Esophagus muscularis mucosa (tissue), 4 donors: ENCODE data around the gene ZNF768. TPM values are rescaled to one million over a fixed set of nuclear protein-coding genes. Genes with fewer than 3 reads are reported as not detected.

ENCODE experiments used
- DNase-seq: peaks from one replicate; pipeline ENCODE4 v3.0.0-alpha.2; 2017; ENCODE audit errors: extremely low spot score
- H3K27ac ChIP-seq, 4 donors: fragments of 200-600 bp; sonication (generic); replicated peaks in 1 of 4; 1 replicate in 3 of 4; 2 replicates in 1 of 4; pipeline ENCODE4 v1.5.1; 2016 to 2019; ENCODE audit warnings: mild to moderate bottlenecking in 1 of 4
- H3K27me3 ChIP-seq, 4 donors: fragments of 200-600 bp; sonication (generic); one replicate each; pipeline versions ENCODE4 v1.5.1 to v1.6.0; 2016 to 2019
- H3K36me3 ChIP-seq, 4 donors: fragments of 200-600 bp; sonication (generic); one replicate each; pipeline ENCODE4 v1.5.1; 2016 to 2019
- H3K4me1 ChIP-seq, 4 donors: fragments of 200-600 bp; sonication (generic); one replicate each; pipeline ENCODE4 v1.5.1; 2016 to 2019
- H3K4me3 ChIP-seq, 4 donors: fragments of 200-600 bp; sonication (generic); 1 replicate in 2 of 4; 2 replicates in 2 of 4; pipeline ENCODE4 v1.5.1; 2016 to 2019; ENCODE audit warnings: mild to moderate bottlenecking in 4 of 4, moderate library complexity in 1 of 4
- H3K9me3 ChIP-seq, 4 donors: fragments of 200-600 bp; sonication (generic); 1 replicate in 3 of 4; 2 replicates in 1 of 4; pipeline ENCODE4 v1.5.1; 2016 to 2019
- EP300 ChIP-seq: sonication (generic); formaldehyde crosslinking; IDR thresholded peaks from one replicate; pipeline ENCODE4 v1.6.1; 2017; ENCODE audit warnings: antibody characterized with exemption
- POLR2A ChIP-seq: fragments of 450-650 bp; IDR thresholded peaks from one replicate; pipeline ENCODE4 v1.6.1; 2017; ENCODE audit warnings: antibody characterized with exemption, moderate library complexity, mild to moderate bottlenecking, low read depth
- POLR2AphosphoS5 ChIP-seq, 2 donors: sonication (generic); formaldehyde crosslinking; IDR thresholded peaks; one replicate each; pipeline ENCODE4 v1.6.1; 2017; ENCODE audit warnings: antibody characterized with exemption in 2 of 2
- WGBS: methylation state at CpG from one replicate; pipeline ENCODE4 v1.1.5; 2018; 5-methylcytosine and 5-hydroxymethylcytosine counted together
- intact Hi-C: fragments of 100-400 bp; cut with DNase I; formaldehyde crosslinking; loops from one replicate; pipeline ENCODE4 v1.15.1; 2023
- total RNA-seq, 4 donors: library from RNA; depleted of rRNA; stranded (reverse); fragments of >200 nt; gene quantifications; one replicate each; pipeline versions ENCODE4 v1.1.0 to v1.2.1, GENCODE V29; 2016
- TF ChIP-seq, protein P1 (sequence below), 3 experiments: fragments of 200-600 bp in 2 of 3; fragments of 450-650 bp in 1 of 3; sonication (generic) in 2 of 3; IDR thresholded peaks; one replicate each; pipeline ENCODE4 v1.5.1; 2017 to 2019; ENCODE audit warnings: antibody characterized with exemption in 3 of 3, mild to moderate bottlenecking in 2 of 3, moderate library complexity in 1 of 3

ZNF768 gene
- total RNA-seq, 4 donors from 2014 or later: 46.9 to 91.5 (median 64.0) TPM

DNA sequence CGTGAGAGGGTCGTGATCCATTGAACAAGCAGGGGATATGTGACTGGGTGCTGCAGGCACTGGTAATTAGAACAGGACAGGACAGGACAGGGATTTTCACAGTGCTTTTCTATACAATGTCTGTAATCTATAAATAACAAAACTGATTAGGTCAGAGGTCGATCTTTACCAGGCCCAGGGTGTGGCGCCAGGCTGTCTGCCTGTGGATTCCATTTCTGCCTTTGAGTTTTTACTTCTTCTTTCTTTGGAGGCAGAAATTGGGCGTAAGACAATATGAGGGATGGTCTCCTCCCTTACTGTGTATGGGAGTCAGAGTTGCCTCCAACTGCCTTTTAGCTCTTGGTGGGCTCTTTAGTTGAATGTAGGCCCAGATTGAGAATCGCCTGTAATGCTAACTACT is 33.3 kb upstream of the ZNF768 start:
- no peak for TF ChIP-seq POLR2A
- TF ChIP-seq POLR2AphosphoS5 (IDR thresholded peaks at IDR 0.05): no peak
- TF ChIP-seq EP300: no peak
- TF ChIP-seq, protein P1, sequence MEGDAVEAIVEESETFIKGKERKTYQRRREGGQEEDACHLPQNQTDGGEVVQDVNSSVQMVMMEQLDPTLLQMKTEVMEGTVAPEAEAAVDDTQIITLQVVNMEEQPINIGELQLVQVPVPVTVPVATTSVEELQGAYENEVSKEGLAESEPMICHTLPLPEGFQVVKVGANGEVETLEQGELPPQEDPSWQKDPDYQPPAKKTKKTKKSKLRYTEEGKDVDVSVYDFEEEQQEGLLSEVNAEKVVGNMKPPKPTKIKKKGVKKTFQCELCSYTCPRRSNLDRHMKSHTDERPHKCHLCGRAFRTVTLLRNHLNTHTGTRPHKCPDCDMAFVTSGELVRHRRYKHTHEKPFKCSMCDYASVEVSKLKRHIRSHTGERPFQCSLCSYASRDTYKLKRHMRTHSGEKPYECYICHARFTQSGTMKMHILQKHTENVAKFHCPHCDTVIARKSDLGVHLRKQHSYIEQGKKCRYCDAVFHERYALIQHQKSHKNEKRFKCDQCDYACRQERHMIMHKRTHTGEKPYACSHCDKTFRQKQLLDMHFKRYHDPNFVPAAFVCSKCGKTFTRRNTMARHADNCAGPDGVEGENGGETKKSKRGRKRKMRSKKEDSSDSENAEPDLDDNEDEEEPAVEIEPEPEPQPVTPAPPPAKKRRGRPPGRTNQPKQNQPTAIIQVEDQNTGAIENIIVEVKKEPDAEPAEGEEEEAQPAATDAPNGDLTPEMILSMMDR (IDR thresholded peaks at IDR 0.05): no peak
- Histone ChIP-seq H3K27ac (no peak overlapping the region), H3K36me3 (peaks cover 12 to 18% (median 16%) of the 10 kb centered on the region in 4 donors), H3K4me3 (no peak overlapping the region), H3K9me3 (no peaks in the 10 kb centered on the region), H3K4me1 (peaks cover 9 to 47% (median 40%) of the 10 kb centered on the region in 4 donors), H3K27me3 (no peaks in the 10 kb centered on the region)
- WGBS: 95% methylated on average over 6 of the region's 6 CpGs
- no peak for DNase-seq
- intact Hi-C loops: loop anchor here (5.0 kb wide), 1 partner anchor 73 kb away; no protein-coding TSS in a partner anchor

GRCh38 chr16:30558789-30559377 is 32.5 kb upstream of the ZNF768 start:
- 89% methylated on average over 21 of the region's 21 CpGs for whole genome bisulfite sequencing
- H3K9me3 ChIP-seq: no peaks in the 10 kb centered on the region
- peak overlapping the region; percentile 70 to 89 (median 79) for H3K4me3 ChIP-seq
- peak overlapping the region; percentile 90 to 97 (median 92) for H3K27ac ChIP-seq
- peaks cover 9 to 47% (median 41%) of the 10 kb centered on the region in 4 donors for H3K4me1 ChIP-seq
- peaks cover 14 to 27% (median 23%) of the 10 kb centered on the region in 4 donors for H3K36me3 ChIP-seq
- TF ChIP-seq, protein P1 (IDR thresholded peaks at IDR 0.05): no peak
- TF ChIP-seq POLR2A: no peak
- no peak for TF ChIP-seq POLR2AphosphoS5 (IDR thresholded peaks at IDR 0.05)
- no peak for TF ChIP-seq EP300
- DNase-seq: no peak
- intact Hi-C loops: loop anchor here (1.0 kb wide), 1 partner anchor 24 kb away; no protein-coding TSS in a partner anchor
- no peaks in the 10 kb centered on the region for H3K27me3 ChIP-seq

DNA sequence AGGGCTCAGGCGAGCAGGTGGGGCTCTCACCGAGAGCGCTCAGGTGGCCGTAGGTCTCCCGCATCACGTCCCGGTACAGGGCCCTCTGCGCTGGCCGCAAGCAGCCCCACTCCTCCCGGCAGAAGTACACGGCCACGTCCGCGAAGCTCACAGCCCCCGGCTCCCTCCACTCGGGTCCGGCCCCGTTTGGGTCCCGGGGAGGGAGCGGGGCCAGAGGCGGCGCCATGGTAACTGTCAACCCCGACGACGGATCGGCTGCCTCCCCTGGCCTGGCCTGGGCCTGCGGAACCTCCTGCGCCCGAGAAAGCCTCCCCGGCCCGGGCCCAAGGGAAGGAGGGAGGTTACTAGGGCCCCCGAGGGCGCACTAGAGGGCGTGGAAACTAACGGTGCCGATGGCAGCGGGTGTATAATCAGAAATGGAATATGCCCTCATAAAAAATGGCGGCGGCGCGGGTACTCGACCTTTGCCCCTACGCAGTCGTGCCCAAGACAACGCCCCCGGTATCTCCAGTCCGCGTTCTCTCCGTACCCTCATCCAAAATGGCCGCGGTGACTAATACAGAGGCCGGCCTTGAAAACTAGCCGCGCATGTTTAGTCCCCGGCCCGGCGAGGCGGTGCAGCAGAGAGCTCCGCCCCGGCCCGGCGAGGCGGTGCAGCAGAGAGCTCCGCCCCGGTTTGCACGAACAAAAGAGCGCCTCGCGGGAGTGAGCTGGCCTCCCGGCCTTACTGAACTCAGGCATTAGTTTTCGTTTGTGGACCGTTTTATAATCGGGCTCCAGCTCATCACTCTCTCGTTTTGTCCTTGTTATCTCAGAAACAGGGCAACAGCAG is 31.8 kb upstream of the ZNF768 start, which contains the start of gene ZNF764:
Gene ZNF764, minus strand, starts transcription at position 418 of the 832 bp plus-strand sequence. Its CDS starts 192 bp downstream, at position 226.
- no peaks in the 10 kb centered on the region for H3K9me3 ChIP-seq
- peak within 1 kb of the TSS; percentile 90 to 97 (median 92) for H3K27ac ChIP-seq
- H3K36me3 ChIP-seq: peaks cover 14 to 34% (median 27%) of the 10 kb centered on the region in 4 donors
- no peaks in the 10 kb centered on the region for H3K27me3 ChIP-seq
- DNase-seq: peak; percentile 99
- H3K4me1 ChIP-seq: peaks cover 9 to 52% (median 43%) of the 10 kb centered on the region in 4 donors
- 0% methylated on average over 12 of the region's 74 CpGs for WGBS
- peak within 1 kb of the TSS; percentile 70 to 89 (median 79) for H3K4me3 ChIP-seq
- TF ChIP-seq POLR2AphosphoS5 (IDR thresholded peaks at IDR 0.05): peak; percentile 81 to 85
- TF ChIP-seq, protein P1 (IDR thresholded peaks at IDR 0.05): peak in 1 of 3 experiments; percentile 13
- no peak for TF ChIP-seq POLR2A
- intact Hi-C loops: loop anchor here (1.0 kb wide), 1 partner anchor 23 kb away; no protein-coding TSS in a partner anchor

- DNase-seq: no peak
- peaks cover 14 to 39% (median 31%) of the 10 kb centered on the region in 4 donors for H3K36me3 ChIP-seq
- H3K27ac ChIP-seq: peak overlapping the region; percentile 90 to 97 (median 92)
- H3K9me3 ChIP-seq: no peaks in the 10 kb centered on the region
- intact Hi-C loops: no loop called here
- peak overlapping the region; percentile 70 to 89 (median 79) for H3K4me3 ChIP-seq
- 2% methylated on average over 13 of the region's 17 CpGs for WGBS
- peaks cover 9 to 53% (median 45%) of the 10 kb centered on the region in 4 donors for H3K4me1 ChIP-seq
- TF ChIP-seq EP300: no peak
- TF ChIP-seq, protein P1 (IDR thresholded peaks at IDR 0.05): peak in 2 of 3 experiments; percentile 11 to 13
- H3K27me3 ChIP-seq: no peaks in the 10 kb centered on the region
Measured at GRCh38 chr16:30557707-30557956, 31.3 kb upstream of the ZNF768 start.
